HepG2 (cell line): ENCODE data around the gene MFAP4. TPM values are rescaled to one million over a fixed set of nuclear protein-coding genes. Genes with fewer than 3 reads are reported as not detected.

Experiments
- ATAC-seq: fragments of 200-7000 bp; cut with Tn5 transposase; 3 replicates; pipeline ENCODE4 v1.9.1; 2020; ENCODE audit warnings: mild to moderate bottlenecking, moderate library complexity
- BruUV-seq: library from RNA; stranded (reverse); fragments of 400-500 nt; replicated peaks from 2 replicates; lab custom pipeline; 2021; lab: Mats Ljungman, UMichigan
- CTCF ChIA-PET: fragments of 300-600 bp; formaldehyde crosslinking; extraction: SDS; loops from one replicate; lab custom pipeline; 2021; ENCODE audit warnings: low total read pairs, inconsistent platforms, low intra/inter-chr PET ratio; lab: Yijun Ruan, JAX
- POLR2A ChIA-PET: fragments of 350-600 bp; sonication (Branson Sonifier 250); formaldehyde crosslinking; loops from one replicate; lab custom pipeline; 2020; ENCODE audit warnings: antibody characterized with exemption, inconsistent platforms; lab: Yijun Ruan, JAX
- DNase-seq: peaks from one replicate; pipeline ENCODE4 v3.0.0-alpha.2; 2015; ENCODE audit warnings: low spot score
- FAIRE-seq: peaks from 3 replicates; lab custom pipeline; 2011; peaks lifted over from hg19 to GRCh38; lab: Jason Lieb, UNC
- H2AFZ ChIP-seq: one replicate; pipeline ENCODE4 v1.6.1; 2011; ENCODE audit warnings: low read length, inconsistent platforms
- H3K27ac ChIP-seq: fragments of 300-600 bp; 3 replicates; pipeline ENCODE4 v1.8.0; 2011; ENCODE audit warnings: mixed run types, mild to moderate bottlenecking, mixed read lengths, low read length, inconsistent platforms; ENCODE audit not compliant: insufficient read depth; ENCODE audit errors: extremely low read length
- H3K27me3 ChIP-seq, 2 experiments: fragments of 200-600 bp in 1 of 2; 2 replicates in 1 of 2; 3 replicates in 1 of 2; pipeline versions ENCODE4 v1.6.0 to v1.8.0; 2011; ENCODE audit warnings: low read length in 2 of 2, mild to moderate bottlenecking in 2 of 2, moderate library complexity in 2 of 2, inconsistent platforms in 1 of 2; ENCODE audit not compliant: insufficient read depth in 2 of 2, control insufficient read depth in 1 of 2
- H3K36me3 ChIP-seq, 2 experiments: fragments of 200-600 bp in 1 of 2; replicated peaks in 1 of 2; 2 replicates in 1 of 2; 3 replicates in 1 of 2; pipeline versions ENCODE4 v1.5.1 to v1.8.0; 2011; ENCODE audit warnings: low read length in 2 of 2, inconsistent platforms in 1 of 2; ENCODE audit not compliant: insufficient read depth in 2 of 2, control insufficient read depth in 1 of 2
- H3K4me1 ChIP-seq: 2 replicates; pipeline ENCODE4 v1.5.1; 2012; ENCODE audit warnings: low read length, inconsistent platforms; ENCODE audit not compliant: insufficient read depth
- H3K4me2 ChIP-seq: 2 replicates; pipeline ENCODE4 v1.6.0; 2011; ENCODE audit warnings: low read depth, low read length, inconsistent platforms
- H3K4me3 ChIP-seq, 3 experiments: fragments of 200-600 bp in 1 of 3; sonication (generic), shearing (Covaris generic) in 1 of 3; replicated peaks in 1 of 3; 2 replicates each; pipeline ENCODE4 v1.5.1; 2011 to 2016; ENCODE audit warnings: low read length in 3 of 3, inconsistent platforms in 2 of 3, low read depth in 2 of 3, mild to moderate bottlenecking in 2 of 3, control low read depth in 1 of 3, mixed read lengths in 1 of 3; ENCODE audit not compliant: insufficient read depth in 1 of 3
- H3K79me2 ChIP-seq: one replicate; pipeline ENCODE4 v1.6.1; 2011; ENCODE audit warnings: low read length, inconsistent platforms; ENCODE audit not compliant: insufficient read depth
- H3K9ac ChIP-seq: 2 replicates; pipeline ENCODE4 v1.6.0; 2011; ENCODE audit warnings: mild to moderate bottlenecking, low read depth, low read length, inconsistent platforms; ENCODE audit not compliant: insufficient read depth
- H3K9me3 ChIP-seq: 2 replicates; pipeline ENCODE4 v1.5.1; 2012; ENCODE audit warnings: mild to moderate bottlenecking, low read length
- H4K20me1 ChIP-seq: 2 replicates; pipeline ENCODE4 v1.6.0; 2011; ENCODE audit warnings: inconsistent platforms, mild to moderate bottlenecking, low read length, moderate library complexity; ENCODE audit not compliant: insufficient read depth
- ARNT2 ChIP-seq: sonication (generic); formaldehyde crosslinking; IDR thresholded peaks from 2 replicates; pipeline ENCODE4 v1.8.0; 2022; ENCODE audit warnings: mild to moderate bottlenecking, low read depth, missing genetic modification reagents, moderate library complexity
- CBFB ChIP-seq: sonication (generic); formaldehyde crosslinking; IDR thresholded peaks from 2 replicates; pipeline ENCODE4 v1.4.0; 2020; ENCODE audit warnings: missing genetic modification reagents
- CCDC6 ChIP-seq: sonication (generic); formaldehyde crosslinking; IDR thresholded peaks from 2 replicates; pipeline ENCODE4 v1.8.1; 2022; ENCODE audit warnings: mild to moderate bottlenecking, missing genetic modification reagents, moderate library complexity
- GATAD2A ChIP-seq: IDR thresholded peaks from 2 replicates; pipeline ENCODE4 v1.6.1; 2016
- MIER3 ChIP-seq: IDR thresholded peaks from 2 replicates; pipeline ENCODE4 v1.6.1; 2016; ENCODE audit warnings: missing compliant biosample characterization, borderline replicate concordance
- MXD4 ChIP-seq: IDR thresholded peaks from 2 replicates; pipeline ENCODE4 v1.6.1; 2016; ENCODE audit warnings: mild to moderate bottlenecking, missing biosample characterization, missing genetic modification reagents
- NR2F6 ChIP-seq, 2 experiments: IDR thresholded peaks; 2 replicates each; pipeline ENCODE4 v1.6.1; 2016; ENCODE audit warnings: antibody characterized with exemption in 1 of 2, mild to moderate bottlenecking in 1 of 2
- ZMYM3 ChIP-seq: sonication (generic); formaldehyde crosslinking; IDR thresholded peaks from 2 replicates; pipeline ENCODE4 v1.5.1; 2020; ENCODE audit warnings: mild to moderate bottlenecking, missing genetic modification reagents
- ZNF768 ChIP-seq: sonication (generic); formaldehyde crosslinking; IDR thresholded peaks from 2 replicates; pipeline ENCODE4 v1.4.0; 2020; ENCODE audit warnings: missing genetic modification reagents
- ZNF781 ChIP-seq: sonication (generic); formaldehyde crosslinking; IDR thresholded peaks from 2 replicates; pipeline ENCODE4 v1.5.1; 2020; ENCODE audit warnings: borderline replicate concordance, mild to moderate bottlenecking, missing genetic modification reagents; ENCODE audit errors: not compliant biosample characterization
- ZSCAN25 ChIP-seq: sonication (generic); formaldehyde crosslinking; IDR thresholded peaks from 2 replicates; pipeline ENCODE4 v1.8.0; 2022; ENCODE audit warnings: mild to moderate bottlenecking, missing genetic modification reagents
- WGBS: methylation state at CpG from one replicate; pipeline ENCODE4 v1.1.6; 2017; ENCODE audit warnings: low lambda C conversion rate; 5-methylcytosine and 5-hydroxymethylcytosine counted together
- in situ Hi-C: cut with HindIII; loops from 2 replicates; pipeline ENCODE4 v1.10.0; 2017; ENCODE audit warnings: low pct_unique_long_range_greater_than_20kb; ENCODE audit not compliant: extremely low pct_ligation_motif_present
- intact Hi-C: fragments of 100-400 bp; cut with micrococcal nuclease; formaldehyde crosslinking; loops from one replicate; pipeline ENCODE4 v1.10.0; 2022; ENCODE audit not compliant: unreplicated experiment
- polyA plus RNA-seq, 8 experiments: library from polyadenylated mRNA; depleted of rRNA in 3 of 8; stranded (reverse) in 7 of 8; unstranded in 1 of 8; fragments of >200 nt; fragmentation: Illumina TruSeq in 4 of 8; extraction: Trizol in 4 of 8; gene quantifications; 2 replicates each; pipeline versions ENCODE4 v1.2.1 to v1.2.3, GENCODE V29; 2011 to 2016; ENCODE audit warnings: low read depth in 4 of 8, missing spikeins in 1 of 8, mixed read lengths in 1 of 8; ENCODE audit not compliant: insufficient read depth in 1 of 8
- total RNA-seq, 5 experiments: library from RNA; depleted of rRNA; stranded (reverse); fragments of >200 nt; fragmentation: Illumina TruSeq; extraction: Trizol; gene quantifications; 2 replicates each; pipeline ENCODE4 v1.2.3, GENCODE V29; 2016; ENCODE audit warnings: low read depth in 1 of 5
- TF ChIP-seq, protein P1 (sequence below): conservative IDR thresholded peaks from 2 replicates; pipeline ENCODE4 v1.6.1; 2018; ENCODE audit warnings: missing genetic modification reagents

Gene MFAP4
- total and polyA plus RNA-seq, 2 of the 13 experiments (the other 11 are each of a cell fraction or from before 2014, with no cell fraction given) = 0.08 TPM; not detected in 1

DNA sequence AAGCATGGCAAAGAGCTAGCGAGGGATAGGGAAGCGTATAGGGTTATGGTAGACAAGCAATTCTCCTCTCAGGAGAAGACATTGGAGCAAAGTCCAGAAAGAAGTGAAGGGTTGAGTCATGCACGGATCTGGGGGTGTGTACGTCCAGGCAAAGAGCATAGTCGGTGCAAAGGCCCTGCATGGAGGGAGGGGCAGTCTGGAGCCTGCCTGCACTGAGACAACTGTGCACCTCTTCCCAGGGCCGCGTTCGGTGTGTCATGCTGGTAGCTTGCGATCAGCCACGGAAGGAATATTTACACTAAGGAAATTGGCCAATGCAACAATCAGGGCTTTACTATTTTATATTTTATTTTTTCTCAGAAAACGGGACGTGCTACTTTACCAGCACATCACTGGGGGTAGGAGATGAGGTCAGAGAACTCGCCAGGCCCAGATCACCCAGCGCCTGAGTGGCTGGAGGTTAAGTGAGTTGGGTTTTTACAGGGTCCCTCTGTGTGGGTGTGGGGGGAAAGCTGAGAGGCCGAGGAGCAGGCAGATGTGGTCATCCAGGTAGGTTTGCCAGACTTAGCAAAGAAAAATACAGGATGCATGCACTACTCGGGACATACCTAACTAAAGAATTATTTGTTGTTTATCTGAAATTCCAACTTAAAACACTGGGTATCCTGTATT lies 17.7 kb downstream of the MFAP4 start (continued):
- TF ChIP-seq ZNF781 = no peak
- TF ChIP-seq CCDC6 (CRISPR knock-in tag) = no peak
- peak; percentile 76 for TF ChIP-seq ZSCAN25 (CRISPR knock-in tag)
- TF ChIP-seq MIER3 (CRISPR knock-in tag) = no peak
- no peak for TF ChIP-seq MXD4 (CRISPR knock-in tag)
- 0 out of 2 replicates have a peak, but pooled peaks have one; percentile 35 for TF ChIP-seq GATAD2A (CRISPR knock-in tag)
- TF ChIP-seq CBFB (CRISPR knock-in tag) = no peak

- no TSS peak for BruUV-seq
- intact Hi-C loops (no loop called here), in situ Hi-C loops (loop anchor here (10.0 kb wide), 1 partner anchor 397 kb away; no protein-coding TSS in a partner anchor)
- Histone ChIP-seq H2AFZ (no peak overlapping the region), H3K27ac (no peak overlapping the region), H3K79me2 (no peaks in the 10 kb centered on the region), H3K9ac (no peak overlapping the region), H3K27me3 (no peaks in the 10 kb centered on the region), H3K4me1 (peaks cover 71% of the 10 kb centered on the region), H3K36me3 (no peaks in the 10 kb centered on the region), H4K20me1 (no peaks in the 10 kb centered on the region), H3K4me3 (no peak overlapping the region), H3K4me2 (no peak overlapping the region), H3K9me3 (no peaks in the 10 kb centered on the region)
- ChIA-PET POLR2A (interaction anchor here (0.6 to 2.7 kb wide), 3 partner anchors 10 to 347 kb away, joined by 4 to 29 read pairs (median 8); partner anchors contain the start of gene MAPK7), CTCF (no interaction called here)
- FAIRE-seq (peak; percentile 53), DNase-seq (no peak), ATAC-seq (no peak)
- TF ChIP-seq MXD4 (CRISPR knock-in tag) (0 out of 2 replicates have a peak, but pooled peaks have one; percentile 3), ARNT2 (CRISPR knock-in tag) (no peak), NR2F6 (IDR thresholded peaks at IDR 0.05) (0 out of 2 replicates have a peak, but pooled peaks have one; percentile 9), NR2F6 (CRISPR knock-in tag; IDR thresholded peaks at IDR 0.05) (no peak), ZMYM3 (peak; percentile 34; the same call in 1 of the 2 replicates), ZNF768 (CRISPR knock-in tag) (peak; percentile 26; the same call in 1 of the 2 replicates)
- TF ChIP-seq, protein P1, sequence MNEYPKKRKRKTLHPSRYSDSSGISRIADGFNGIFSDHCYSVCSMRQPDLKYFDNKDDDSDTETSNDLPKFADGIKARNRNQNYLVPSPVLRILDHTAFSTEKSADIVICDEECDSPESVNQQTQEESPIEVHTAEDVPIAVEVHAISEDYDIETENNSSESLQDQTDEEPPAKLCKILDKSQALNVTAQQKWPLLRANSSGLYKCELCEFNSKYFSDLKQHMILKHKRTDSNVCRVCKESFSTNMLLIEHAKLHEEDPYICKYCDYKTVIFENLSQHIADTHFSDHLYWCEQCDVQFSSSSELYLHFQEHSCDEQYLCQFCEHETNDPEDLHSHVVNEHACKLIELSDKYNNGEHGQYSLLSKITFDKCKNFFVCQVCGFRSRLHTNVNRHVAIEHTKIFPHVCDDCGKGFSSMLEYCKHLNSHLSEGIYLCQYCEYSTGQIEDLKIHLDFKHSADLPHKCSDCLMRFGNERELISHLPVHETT (CRISPR knock-in tag) = no peak
- 65% methylated on average over 4 of the region's 4 CpGs for WGBS
Observed at GRCh38 chr17:19368229-19368628, 18.8 kb downstream of the MFAP4 start.
